Esophagus squamous epithelium (tissue), 4 donors: Measurements from ENCODE around the gene TBX20.
"Not testable (repeated sequence)": the region's sequence is repeated elsewhere in the genome, so short reads cannot be mapped to it uniquely, and the experiment has no call there.

Experiments
- CTCF ChIP-seq, 6 experiments: fragments of 450-650 bp in 4 of 6; fragments of 200-600 bp in 2 of 6; sonication (generic) in 2 of 6; IDR thresholded peaks; one replicate each; pipeline ENCODE4 v1.5.1; 2016 to 2019; ENCODE audit warnings: antibody characterized with exemption in 6 of 6, mild to moderate bottlenecking in 4 of 6, moderate library complexity in 4 of 6
- POLR2A ChIP-seq, 4 donors: fragments of 450-650 bp; IDR thresholded peaks; one replicate each; pipeline ENCODE4 v1.6.1; 2017; ENCODE audit warnings: antibody characterized with exemption in 4 of 4, mild to moderate bottlenecking in 4 of 4, moderate library complexity in 3 of 4

GRCh38 chr7:35167158-35167557 lies 86.7 kb downstream of the TBX20 start:
- TF ChIP-seq CTCF, POLR2A (IDR thresholded peaks at IDR 0.05): not testable (repeated sequence)
